GM12874 (cell line): ENCODE data around the gene FARS2.

Experiments used
- CTCF ChIP-seq: IDR thresholded peaks from 2 replicates; pipeline ENCODE4 v1.5.1; 2011; ENCODE audit warnings: low read depth, mild to moderate bottlenecking, control low read depth, low read length, moderate library complexity; ENCODE audit not compliant: insufficient read depth

The FARS2 gene

GRCh38 chr6:5331845-5332442 is 70.6 kb downstream of the FARS2 start:
- no peak for TF ChIP-seq CTCF

- no peak for TF ChIP-seq CTCF
Measured at GRCh38 chr6:5333658-5334057, 72.3 kb downstream of the FARS2 start.

- TF ChIP-seq CTCF: no peak
Measured at GRCh38 chr6:5334341-5334740, 73.0 kb downstream of the FARS2 start.

- TF ChIP-seq CTCF: no peak
Measured at GRCh38 chr6:5335020-5335419, 73.7 kb downstream of the FARS2 start.

GRCh38 chr6:5337573-5337972 is 76.3 kb downstream of the FARS2 start:
- no peak for TF ChIP-seq CTCF

- no peak for TF ChIP-seq CTCF
Measured at GRCh38 chr6:5338177-5338960, 77.1 kb downstream of the FARS2 start.

GRCh38 chr6:5339786-5340185 is 78.5 kb downstream of the FARS2 start:
- TF ChIP-seq CTCF: no peak
